Mesothelial cell of epicardium (in vitro differentiated cells): ENCODE data around the gene SLC6A7. TPM values are rescaled to one million over a fixed set of nuclear protein-coding genes. Genes with fewer than 3 reads are reported as not detected.

Experiments used
- DNase-seq, 2 experiments: peaks; one replicate each; pipeline ENCODE4 v3.0.0; 2021; ENCODE audit warnings: low spot score in 2 of 2; ENCODE audit not compliant: unreplicated experiment in 2 of 2
- H3K27ac Mint-ChIP-seq: 2 replicates; pipeline ENCODE4 v1.8.0; 2021; ENCODE audit warnings: mixed read lengths
- H3K27me3 Mint-ChIP-seq: 2 replicates; pipeline ENCODE4 v1.8.0; 2021; ENCODE audit warnings: low read depth, mixed read lengths
- H3K36me3 Mint-ChIP-seq: 2 replicates; pipeline ENCODE4 v1.8.0; 2021; ENCODE audit warnings: mixed read lengths
- H3K4me1 Mint-ChIP-seq: 2 replicates; pipeline ENCODE4 v1.8.0; 2021; ENCODE audit warnings: mixed read lengths
- H3K4me3 Mint-ChIP-seq: 2 replicates; pipeline ENCODE4 v1.8.0; 2021; ENCODE audit warnings: mild to moderate bottlenecking, moderate library complexity, mixed read lengths
- H3K9me3 Mint-ChIP-seq: 2 replicates; pipeline ENCODE4 v1.8.0; 2021; ENCODE audit warnings: mixed read lengths
- CTCF ChIP-seq: fragments of 200-600 bp; sonication (generic); IDR thresholded peaks from one replicate; pipeline ENCODE4 v1.5.0; 2021; ENCODE audit warnings: antibody characterized with exemption; ENCODE audit not compliant: unreplicated experiment
- total RNA-seq: library from RNA; stranded (reverse); gene quantifications from 3 replicates; pipeline ENCODE4 v1.2.1, GENCODE V29; 2021

The SLC6A7 gene
- total RNA-seq, 1 donor from 2014 or later: not detected

GRCh38 chr5:150221471-150221870 is 31.6 kb downstream of the SLC6A7 start:
- H3K4me3 Mint-ChIP-seq: no peak overlapping the region
- no peaks in the 10 kb centered on the region for H3K36me3 Mint-ChIP-seq
- no peaks in the 10 kb centered on the region for H3K27me3 Mint-ChIP-seq
- H3K9me3 Mint-ChIP-seq: no peaks in the 10 kb centered on the region
- DNase-seq: no peak
- H3K27ac Mint-ChIP-seq: no peak overlapping the region
- no peak for TF ChIP-seq CTCF
- H3K4me1 Mint-ChIP-seq: no peaks in the 10 kb centered on the region

GRCh38 chr5:150222906-150223305 is 33.0 kb downstream of the SLC6A7 start:
- no peak for TF ChIP-seq CTCF
- DNase-seq: no peak
- H3K27ac Mint-ChIP-seq: no peak overlapping the region
- no peaks in the 10 kb centered on the region for H3K27me3 Mint-ChIP-seq
- no peaks in the 10 kb centered on the region for H3K9me3 Mint-ChIP-seq
- no peaks in the 10 kb centered on the region for H3K36me3 Mint-ChIP-seq
- no peaks in the 10 kb centered on the region for H3K4me1 Mint-ChIP-seq
- H3K4me3 Mint-ChIP-seq: no peak overlapping the region

GRCh38 chr5:150223474-150223873 is 33.6 kb downstream of the SLC6A7 start:
- H3K4me3 Mint-ChIP-seq: no peak overlapping the region
- H3K36me3 Mint-ChIP-seq: no peaks in the 10 kb centered on the region
- no peaks in the 10 kb centered on the region for H3K9me3 Mint-ChIP-seq
- H3K27ac Mint-ChIP-seq: no peak overlapping the region
- TF ChIP-seq CTCF: no peak
- no peaks in the 10 kb centered on the region for H3K27me3 Mint-ChIP-seq
- H3K4me1 Mint-ChIP-seq: no peaks in the 10 kb centered on the region
- no peak for DNase-seq

- Mint-ChIP-seq H3K4me1 (no peaks in the 10 kb centered on the region), H3K27me3 (no peaks in the 10 kb centered on the region), H3K9me3 (no peaks in the 10 kb centered on the region), H3K27ac (no peak overlapping the region), H3K4me3 (no peak overlapping the region), H3K36me3 (no peaks in the 10 kb centered on the region)
- TF ChIP-seq CTCF: no peak
- DNase-seq: no peak
Measured at GRCh38 chr5:150224483-150225027, 34.7 kb downstream of the SLC6A7 start.

GRCh38 chr5:150227036-150227435 is 37.2 kb downstream of the SLC6A7 start:
- Mint-ChIP-seq H3K36me3 (no peaks in the 10 kb centered on the region), H3K4me3 (no peak overlapping the region), H3K27me3 (no peaks in the 10 kb centered on the region), H3K9me3 (no peaks in the 10 kb centered on the region), H3K4me1 (no peaks in the 10 kb centered on the region), H3K27ac (no peak overlapping the region)
- TF ChIP-seq CTCF: no peak
- DNase-seq: no peak
